A673 (cell line): Measurements from ENCODE around the gene DNLZ. TPM values are rescaled to one million over a fixed set of nuclear protein-coding genes. Genes with fewer than 3 reads are reported as not detected.

Experiments
- BruUV-seq: library from RNA; stranded (reverse); fragments of 400-500 nt; replicated peaks from 2 replicates; lab custom pipeline; 2021; lab: Mats Ljungman, UMichigan
- CTCF ChIA-PET: fragments of 300-600 bp; sonication (Branson Sonifier 250); formaldehyde crosslinking; loops from one replicate; lab custom pipeline; 2022; ENCODE audit warnings: antibody characterized with exemption; lab: Charles Lee
- POLR2A ChIA-PET: fragments of 300-600 bp; sonication (Branson Sonifier 250); formaldehyde crosslinking; loops from one replicate; lab custom pipeline; 2022; ENCODE audit warnings: antibody characterized with exemption; ENCODE audit not compliant: low non-redundant PET; lab: Charles Lee
- DNase-seq: peaks from one replicate; pipeline ENCODE4 v3.0.0-alpha.2; 2015; ENCODE audit warnings: low spot score
- H3K27ac ChIP-seq: fragments of 200-600 bp; sonication (generic); 2 replicates; pipeline ENCODE4 v1.5.1; 2016; ENCODE audit warnings: mixed run types, low read depth, mild to moderate bottlenecking, mixed read lengths, antibody characterized with exemption, low read length; ENCODE audit not compliant: poor library complexity, severe bottlenecking
- H3K27me3 ChIP-seq: fragments of 200-600 bp; sonication (generic); replicated peaks from 2 replicates; pipeline ENCODE4 v1.6.1; 2017; ENCODE audit warnings: mixed run types, low read depth, mild to moderate bottlenecking, mixed read lengths, antibody characterized with exemption, low read length; ENCODE audit not compliant: insufficient read depth, poor library complexity
- H3K36me3 ChIP-seq: fragments of 200-600 bp; sonication (generic); 2 replicates; pipeline ENCODE4 v1.6.1; 2016; ENCODE audit warnings: mixed run types, mild to moderate bottlenecking, mixed read lengths, antibody characterized with exemption, low read length; ENCODE audit not compliant: insufficient read depth, poor library complexity, severe bottlenecking
- H3K4me1 ChIP-seq: fragments of 200-600 bp; sonication (generic); 2 replicates; pipeline ENCODE4 v1.6.1; 2017; ENCODE audit warnings: mixed run types, mild to moderate bottlenecking, mixed read lengths, antibody characterized with exemption, low read length; ENCODE audit not compliant: insufficient read depth, poor library complexity, severe bottlenecking
- H3K4me3 ChIP-seq: fragments of 200-600 bp; sonication (generic); 2 replicates; pipeline ENCODE4 v1.5.1; 2016; ENCODE audit warnings: low read depth, mixed run types, mild to moderate bottlenecking, mixed read lengths, low read length; ENCODE audit not compliant: poor library complexity, severe bottlenecking
- H3K9me3 ChIP-seq: fragments of 200-600 bp; sonication (generic); 2 replicates; pipeline ENCODE4 v1.6.1; 2016; ENCODE audit warnings: mixed run types, low read depth, mild to moderate bottlenecking, mixed read lengths, antibody characterized with exemption, low read length; ENCODE audit not compliant: poor library complexity, severe bottlenecking
- CTCF ChIP-seq: fragments of 300-800, 200-600 bp; sonication (generic); conservative IDR thresholded peaks from 2 replicates; pipeline ENCODE4 v1.5.1; 2017; ENCODE audit warnings: low read depth, mild to moderate bottlenecking, antibody characterized with exemption, low read length, moderate library complexity, mixed read lengths
- EZH2 ChIP-seq: fragments of 200-600 bp; sonication (generic); IDR thresholded peaks from 2 replicates; pipeline ENCODE4 v1.6.1; 2017; ENCODE audit warnings: borderline replicate concordance, low read depth, mild to moderate bottlenecking, mixed read lengths, antibody characterized with exemption, low read length; ENCODE audit not compliant: poor library complexity, severe bottlenecking
- intact Hi-C: fragments of 100-400 bp; cut with micrococcal nuclease; formaldehyde crosslinking; loops from one replicate; pipeline ENCODE4 v1.10.0; 2022; ENCODE audit not compliant: unreplicated experiment
- total RNA-seq: library from RNA; stranded (reverse); gene quantifications from 2 replicates; pipeline ENCODE4 v1.2.3, GENCODE V29; 2021

The DNLZ gene
- total RNA-seq, 1 experiment from 2014 or later: 37.3 TPM

GRCh38 chr9:136400038-136400834 is 36.7 kb upstream of the DNLZ start, which contains the start of gene SNAPC4:
SNAPC4 (minus strand) TSS chr9:136400170; CDS start chr9:136398428, 1,742 bp downstream.
- TF ChIP-seq EZH2 (no peak), CTCF (peak; percentile 83)
- intact Hi-C loops: no loop called here
- POLR2A ChIA-PET: no interaction called here
- H3K9me3 ChIP-seq: no peaks in the 10 kb centered on the region
- peak within 1 kb of the TSS; percentile 96 for H3K4me3 ChIP-seq
- H3K4me1 ChIP-seq: peaks cover 9% of the 10 kb centered on the region
- peaks cover 55% of the 10 kb centered on the region for H3K36me3 ChIP-seq
- peak; percentile 93 for DNase-seq
- BruUV-seq: no TSS peak
- CTCF ChIA-PET: interaction anchor here (1.1 kb wide), 1 partner anchor 30 kb away, joined by 3 read pairs; no protein-coding TSS in a partner anchor
- peak within 1 kb of the TSS; percentile 75 for H3K27ac ChIP-seq
- H3K27me3 ChIP-seq: no peaks in the 10 kb centered on the region

GRCh38 chr9:136399176-136400037 is 35.9 kb upstream of the DNLZ start:
- H3K4me3 ChIP-seq: peak overlapping the region; percentile 96
- no TSS peak for BruUV-seq
- peak overlapping the region; percentile 75 for H3K27ac ChIP-seq
- TF ChIP-seq CTCF: no peak
- POLR2A ChIA-PET: no interaction called here
- no peaks in the 10 kb centered on the region for H3K9me3 ChIP-seq
- intact Hi-C loops: no loop called here
- no peaks in the 10 kb centered on the region for H3K27me3 ChIP-seq
- no peak for DNase-seq
- H3K36me3 ChIP-seq: peaks cover 53% of the 10 kb centered on the region
- peaks cover 9% of the 10 kb centered on the region for H3K4me1 ChIP-seq
- CTCF ChIA-PET: no interaction called here

- Histone ChIP-seq H3K27ac (peak overlapping the region; percentile 75), H3K9me3 (no peaks in the 10 kb centered on the region), H3K36me3 (peaks cover 53% of the 10 kb centered on the region), H3K4me3 (peak overlapping the region; percentile 96), H3K4me1 (peaks cover 9% of the 10 kb centered on the region), H3K27me3 (no peaks in the 10 kb centered on the region)
- no peak for TF ChIP-seq CTCF
- TF ChIP-seq EZH2: no peak
- ChIA-PET POLR2A (no interaction called here), CTCF (no interaction called here)
- no TSS peak for BruUV-seq
- intact Hi-C loops: no loop called here
- DNase-seq: no peak
Observed at GRCh38 chr9:136398286-136398685, 34.7 kb upstream of the DNLZ start.
